ENCODE results near the gene PSMD4. TPM values are rescaled to one million over a fixed set of nuclear protein-coding genes. Genes with fewer than 3 reads are reported as not detected.

The PSMD4 gene
- total RNA-seq, 1 experiment from 2014 or later: 207 TPM

GRCh38 chr1:151266821-151267220 is 12.3 kb downstream of the PSMD4 start:
- Histone ChIP-seq H3K23ac (ENCODE audit: insufficient read length, low read depth, low read length) (no peak overlapping the region), H2AFZ (ENCODE audit: low read length) (no peak overlapping the region), H4K8ac (replicated peaks; ENCODE audit: insufficient read length, low read depth, low read length) (no peak overlapping the region), H3K9ac (ENCODE audit: extremely low read depth, insufficient read length, low read length) (no peak overlapping the region), H2BK15ac (ENCODE audit: low read depth, low read length) (no peak overlapping the region), H3T11ph (ENCODE audit: low read length) (no peak overlapping the region), H2AK5ac (ENCODE audit: insufficient read length, low read length) (no peak overlapping the region), H4K5ac (ENCODE audit: insufficient read length, low read depth, low read length) (no peak overlapping the region), H3K4me1 (ENCODE audit: insufficient read depth, low read length) (no peaks in the 10 kb centered on the region), H2BK5ac (ENCODE audit: insufficient read length, low read length) (no peak overlapping the region), H4K91ac (ENCODE audit: insufficient read length, low read depth, low read length) (no peak overlapping the region), H4K20me1 (ENCODE audit: control insufficient read depth, insufficient read depth, insufficient read length) (no peaks in the 10 kb centered on the region), H3K23me2 (ENCODE audit: insufficient read length, low read depth, low read length, poor library complexity, severe bottlenecking) (no peaks in the 10 kb centered on the region), H3K9me3 (ENCODE audit: control insufficient read depth, low read depth, low read length) (no peaks in the 10 kb centered on the region), H2BK20ac (ENCODE audit: low read depth, low read length, poor library complexity, severe bottlenecking) (no peak overlapping the region), H3K79me2 (ENCODE audit: insufficient read depth, low read length) (no peaks in the 10 kb centered on the region), H3K27ac (ENCODE audit: insufficient read length, low read depth, low read length) (no peak overlapping the region), H3K4me2 (ENCODE audit: insufficient read depth, insufficient read length, low read length) (no peak overlapping the region), H3K27me3 (ENCODE audit: insufficient read depth, low read length) (no peaks in the 10 kb centered on the region), H3K14ac (ENCODE audit: insufficient read depth, low read length) (no peak overlapping the region), H2BK120ac (ENCODE audit: low read depth, low read length, poor library complexity, severe bottlenecking) (no peak overlapping the region), H3K4ac (ENCODE audit: low read depth, low read length) (no peak overlapping the region), H3K18ac (ENCODE audit: insufficient read length, low read depth, low read length) (no peak overlapping the region), H3K56ac (ENCODE audit: insufficient read length, low read depth, low read length) (no peak overlapping the region), H2BK12ac (ENCODE audit: insufficient read length, low read depth, low read length) (no peak overlapping the region), H3K79me1 (ENCODE audit: insufficient read depth, low read depth, low read length, poor library complexity, severe bottlenecking) (no peaks in the 10 kb centered on the region)
- no peak for DNase-seq
- TF ChIP-seq CTCF (conservative IDR thresholded peaks at IDR 0.05): no peak
- no CpG with 5 or more reads among the region's 8 CpGs for WGBS (ENCODE audit: extremely low coverage, insufficient read length, low lambda C conversion rate)
- H3K27ac Mint-ChIP-seq: no peak overlapping the region
- peaks cover 44 to 66% (median 64%) of the 10 kb centered on the region in 3 experiments for H3K36me3 Mint-ChIP-seq (ENCODE audit: insufficient read depth in 1 of 3, low read depth in 3 of 3)
- no peak overlapping the region for H3K4me3 Mint-ChIP-seq
- peaks cover 0 to 5% of the 10 kb centered on the region in 2 experiments; a peak in 2 of 4 replicates for H3K4me1 Mint-ChIP-seq
- no peaks in the 10 kb centered on the region for H3K9me3 Mint-ChIP-seq
- H3K27me3 Mint-ChIP-seq (ENCODE audit: low read depth): no peaks in the 10 kb centered on the region

Data from H9 (cell line).